Activated naive CD8-positive, alpha-beta T cell treated with anti-CD3 and anti-CD28 coated beads for 36 hours (primary cell): ENCODE measurements around the gene SHANK2. TPM values are rescaled to one million over a fixed set of nuclear protein-coding genes. Genes with fewer than 3 reads are reported as not detected.

ENCODE experiments used
- DNase-seq: peaks from one replicate; pipeline ENCODE4 v3.0.0; 2021
- H3K27ac Mint-ChIP-seq: one replicate; pipeline ENCODE4 v1.8.0; 2022; ENCODE audit warnings: mild to moderate bottlenecking, moderate library complexity, mixed read lengths
- H3K27me3 Mint-ChIP-seq: one replicate; pipeline ENCODE4 v1.8.0; 2022; ENCODE audit warnings: mild to moderate bottlenecking, mixed read lengths
- H3K36me3 Mint-ChIP-seq: one replicate; pipeline ENCODE4 v1.8.0; 2021; ENCODE audit warnings: mild to moderate bottlenecking, mixed read lengths
- H3K4me1 Mint-ChIP-seq: one replicate; pipeline ENCODE4 v1.8.0; 2021; ENCODE audit warnings: mixed read lengths
- H3K4me3 Mint-ChIP-seq: one replicate; pipeline ENCODE4 v1.8.0; 2022; ENCODE audit warnings: mild to moderate bottlenecking, moderate library complexity, mixed read lengths
- H3K9me3 Mint-ChIP-seq: one replicate; pipeline ENCODE4 v1.8.0; 2022; ENCODE audit warnings: mixed read lengths
- total RNA-seq, 2 experiments: library from RNA; stranded (reverse); gene quantifications; one replicate each; pipeline ENCODE4 v1.2.3, GENCODE V29; 2021

The SHANK2 gene
- total RNA-seq, 2 experiments from 2014 or later = not detected

DNA sequence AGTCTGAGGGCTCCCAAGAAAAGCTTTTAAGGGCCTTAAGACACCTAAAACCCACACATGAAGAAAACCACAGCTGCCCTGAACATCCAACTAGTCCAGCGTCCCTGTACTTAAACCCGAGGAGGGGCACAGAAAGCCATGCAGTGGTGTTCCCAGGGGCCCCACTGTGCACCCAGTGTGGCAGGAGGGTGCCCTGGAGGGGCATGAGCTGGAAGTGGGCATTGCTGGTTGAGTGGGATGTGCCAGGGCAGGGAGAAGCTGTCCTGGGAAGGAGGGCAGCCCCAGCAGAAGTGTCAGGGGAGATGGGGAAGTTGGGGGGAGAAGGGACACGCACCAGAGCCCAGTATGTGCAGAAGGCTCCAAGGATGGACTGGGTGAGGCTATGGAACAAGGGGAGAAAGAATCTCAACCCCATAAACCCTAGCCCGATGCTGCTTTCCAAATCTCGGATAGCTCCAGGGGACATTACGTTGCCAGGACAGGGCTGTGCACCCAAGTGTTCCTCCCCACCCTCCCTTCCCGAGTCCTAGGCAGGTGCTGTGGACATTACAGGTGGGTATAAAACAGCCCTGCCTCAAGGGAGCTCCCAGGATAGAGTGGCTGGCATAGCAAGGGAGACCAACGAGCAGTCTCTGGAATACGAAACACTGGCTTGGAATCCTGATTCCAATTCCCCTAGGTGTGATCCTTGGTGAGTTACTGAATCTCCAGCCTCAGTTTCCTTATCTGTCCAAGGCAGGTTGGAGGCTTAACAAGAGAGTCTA, 44.2 kb downstream of the SHANK2 start:
- H3K36me3 Mint-ChIP-seq = no peaks in the 10 kb centered on the region
- H3K9me3 Mint-ChIP-seq = no peaks in the 10 kb centered on the region
- DNase-seq = no peak
- no peak overlapping the region for H3K27ac Mint-ChIP-seq
- H3K4me3 Mint-ChIP-seq = no peak overlapping the region
- no peaks in the 10 kb centered on the region for H3K4me1 Mint-ChIP-seq
- peaks cover 3% of the 10 kb centered on the region for H3K27me3 Mint-ChIP-seq

DNA sequence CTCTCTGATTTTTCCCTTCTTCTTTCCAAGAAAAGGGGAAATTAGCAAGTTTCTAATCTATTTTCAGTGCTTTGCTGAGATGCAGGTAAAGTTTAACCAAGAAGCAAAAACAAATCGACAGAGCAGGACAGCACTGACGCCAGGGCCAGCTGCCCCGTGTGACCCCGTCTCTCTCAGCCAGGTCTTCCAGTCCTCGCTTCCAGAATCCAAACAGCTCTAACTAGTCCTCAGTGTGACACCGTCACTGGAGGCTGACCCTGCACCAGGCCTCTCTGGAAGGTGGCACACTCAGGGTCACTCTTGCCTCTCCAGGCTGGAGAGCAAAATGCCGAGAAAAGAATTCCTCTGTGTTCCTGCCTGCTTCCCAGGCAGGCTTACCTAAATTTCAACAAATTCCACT, 44.8 kb downstream of the SHANK2 start:
- H3K27ac Mint-ChIP-seq = no peak overlapping the region
- H3K36me3 Mint-ChIP-seq = no peaks in the 10 kb centered on the region
- peaks cover 2% of the 10 kb centered on the region for H3K27me3 Mint-ChIP-seq
- H3K4me3 Mint-ChIP-seq = no peak overlapping the region
- H3K4me1 Mint-ChIP-seq = no peaks in the 10 kb centered on the region
- H3K9me3 Mint-ChIP-seq = no peaks in the 10 kb centered on the region
- DNase-seq = no peak

DNA sequence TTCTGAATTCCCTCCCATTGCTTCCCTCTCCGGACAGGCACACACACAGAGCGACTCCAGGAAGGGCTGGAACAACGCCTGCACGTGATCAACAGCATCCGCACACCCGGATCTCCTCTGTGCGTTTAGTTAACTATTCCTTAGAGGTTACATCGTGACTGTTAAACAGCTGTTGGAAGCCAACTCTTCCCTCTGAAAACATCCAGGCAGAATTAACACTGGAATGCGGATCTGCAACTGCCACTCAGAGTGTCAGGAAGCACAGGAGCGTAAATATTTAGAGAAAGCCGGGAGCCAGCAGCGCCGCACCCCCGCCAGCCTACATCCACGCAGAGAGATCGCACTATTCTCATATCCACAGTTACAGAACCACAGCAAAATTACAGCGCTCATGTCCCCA, 46.2 kb downstream of the SHANK2 start:
- Mint-ChIP-seq H3K9me3 (no peaks in the 10 kb centered on the region), H3K36me3 (no peaks in the 10 kb centered on the region), H3K4me3 (no peak overlapping the region), H3K4me1 (no peaks in the 10 kb centered on the region), H3K27ac (no peak overlapping the region), H3K27me3 (peaks cover 3% of the 10 kb centered on the region)
- no peak for DNase-seq

DNA sequence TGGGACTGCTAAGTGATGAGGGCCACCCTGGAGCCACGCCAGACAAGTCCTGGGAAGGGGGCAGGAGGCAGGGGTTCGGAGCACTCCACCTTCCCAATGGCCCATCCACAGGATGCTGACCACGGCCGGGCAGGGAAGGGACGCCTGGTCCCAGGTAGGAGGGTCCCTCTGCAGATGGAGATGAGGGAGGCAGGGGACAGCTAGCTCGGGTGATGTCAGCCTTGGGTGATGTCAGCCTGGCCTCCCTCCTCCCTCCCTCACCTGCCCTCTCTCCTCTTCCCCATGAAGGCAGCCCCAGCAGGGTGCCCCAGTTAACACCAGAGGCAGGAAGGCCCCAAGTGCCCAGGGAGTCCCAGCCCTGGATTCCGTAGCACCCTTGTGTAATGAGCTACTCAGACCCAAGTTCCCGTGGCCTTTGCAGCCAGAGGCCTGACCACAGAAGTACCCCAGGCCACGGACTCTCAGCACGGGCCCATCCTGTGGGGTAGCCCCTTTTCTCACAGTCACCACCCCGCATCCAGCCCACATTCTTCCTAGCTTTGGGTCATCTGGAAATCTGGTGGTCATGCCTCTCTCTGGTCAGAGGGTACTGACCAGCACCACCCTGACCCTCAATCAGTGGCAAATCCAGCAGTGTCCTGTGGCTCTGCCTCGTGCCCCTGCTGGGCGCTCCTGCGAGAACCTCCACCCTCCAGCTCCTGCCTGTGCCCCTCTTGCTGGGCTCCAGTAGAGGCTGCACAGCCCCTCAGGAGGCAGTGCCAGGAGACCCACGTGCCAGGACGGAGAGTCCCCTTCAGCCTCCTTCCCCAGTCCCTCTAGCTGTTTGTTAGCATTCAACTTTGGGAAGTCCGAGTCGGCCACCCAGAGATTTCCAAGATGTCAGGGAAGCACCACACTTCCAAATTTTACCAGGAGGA, 47.4 kb downstream of the SHANK2 start:
- Mint-ChIP-seq H3K27ac (no peak overlapping the region), H3K27me3 (peaks cover 3% of the 10 kb centered on the region), H3K36me3 (no peaks in the 10 kb centered on the region), H3K4me3 (no peak overlapping the region), H3K4me1 (no peaks in the 10 kb centered on the region), H3K9me3 (no peaks in the 10 kb centered on the region)
- DNase-seq = no peak

DNA sequence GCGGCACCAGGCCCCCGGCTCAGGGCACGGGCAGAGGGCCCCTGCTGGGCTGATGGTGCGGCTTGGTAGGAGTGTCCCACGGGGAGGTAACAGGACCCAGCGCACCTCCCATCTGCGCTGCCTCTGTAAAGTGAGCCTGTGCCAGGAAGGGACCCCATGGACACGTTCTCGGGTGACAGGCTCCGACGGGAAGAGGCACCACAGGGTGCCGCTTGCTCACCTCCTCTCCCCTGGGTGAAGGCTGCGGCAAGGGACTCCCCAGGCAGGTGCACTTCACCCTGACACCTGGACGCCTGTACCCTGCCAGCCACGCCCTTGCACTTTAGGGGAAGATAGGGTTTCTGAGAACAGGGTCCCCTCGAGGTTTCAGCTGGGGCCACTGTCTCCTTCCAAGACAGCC, 48.1 kb downstream of the SHANK2 start:
- peaks cover 3% of the 10 kb centered on the region for H3K27me3 Mint-ChIP-seq
- no peak overlapping the region for H3K4me3 Mint-ChIP-seq
- no peaks in the 10 kb centered on the region for H3K36me3 Mint-ChIP-seq
- H3K9me3 Mint-ChIP-seq = no peaks in the 10 kb centered on the region
- no peak for DNase-seq
- H3K27ac Mint-ChIP-seq = no peak overlapping the region
- H3K4me1 Mint-ChIP-seq = no peaks in the 10 kb centered on the region

DNA sequence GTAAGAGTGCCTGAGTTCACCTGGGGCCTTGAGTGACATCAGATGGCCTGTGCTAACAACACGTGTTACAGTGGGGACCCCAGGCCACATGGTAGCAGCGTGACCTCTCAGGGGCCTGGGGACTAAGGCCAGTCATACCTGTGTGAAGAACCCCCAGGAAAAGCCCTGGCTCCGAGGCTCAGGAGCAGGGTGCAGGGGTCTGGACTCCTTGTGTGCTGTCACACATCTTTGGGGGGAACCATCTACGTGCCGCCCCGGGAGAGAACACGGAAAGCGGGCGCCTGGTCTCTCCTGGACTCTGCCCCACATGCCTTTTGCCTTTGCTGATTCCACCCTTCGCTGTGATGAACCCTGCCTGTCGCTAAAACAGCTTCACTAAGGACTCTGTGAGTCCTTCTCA, 48.7 kb downstream of the SHANK2 start:
- peaks cover 3% of the 10 kb centered on the region for H3K27me3 Mint-ChIP-seq
- H3K4me1 Mint-ChIP-seq = no peaks in the 10 kb centered on the region
- no peaks in the 10 kb centered on the region for H3K9me3 Mint-ChIP-seq
- no peak overlapping the region for H3K4me3 Mint-ChIP-seq
- no peak overlapping the region for H3K27ac Mint-ChIP-seq
- no peaks in the 10 kb centered on the region for H3K36me3 Mint-ChIP-seq
- DNase-seq = no peak

DNA sequence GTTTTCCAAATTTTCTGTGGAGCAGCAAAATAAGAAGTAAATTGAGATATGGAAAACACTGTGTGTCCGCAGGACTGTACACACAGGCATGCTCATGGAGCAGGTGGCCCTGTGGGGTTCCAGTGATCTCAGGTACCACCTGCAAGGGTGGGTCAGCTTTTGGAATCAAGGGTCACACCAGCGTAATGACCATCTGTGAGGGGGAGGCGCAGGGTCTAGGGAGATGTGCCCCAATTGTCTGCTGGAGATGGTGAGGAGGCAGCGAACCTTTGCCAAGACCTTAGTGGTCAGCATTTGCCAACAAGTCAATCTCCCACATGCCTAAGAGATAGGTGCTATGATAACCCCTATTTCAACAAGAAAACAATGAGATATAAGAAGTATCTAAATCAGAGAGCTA, 49.4 kb downstream of the SHANK2 start:
- no peaks in the 10 kb centered on the region for H3K4me1 Mint-ChIP-seq
- DNase-seq = no peak
- no peak overlapping the region for H3K4me3 Mint-ChIP-seq
- H3K27ac Mint-ChIP-seq = no peak overlapping the region
- peaks cover 3% of the 10 kb centered on the region for H3K27me3 Mint-ChIP-seq
- no peaks in the 10 kb centered on the region for H3K9me3 Mint-ChIP-seq
- H3K36me3 Mint-ChIP-seq = no peaks in the 10 kb centered on the region

DNA sequence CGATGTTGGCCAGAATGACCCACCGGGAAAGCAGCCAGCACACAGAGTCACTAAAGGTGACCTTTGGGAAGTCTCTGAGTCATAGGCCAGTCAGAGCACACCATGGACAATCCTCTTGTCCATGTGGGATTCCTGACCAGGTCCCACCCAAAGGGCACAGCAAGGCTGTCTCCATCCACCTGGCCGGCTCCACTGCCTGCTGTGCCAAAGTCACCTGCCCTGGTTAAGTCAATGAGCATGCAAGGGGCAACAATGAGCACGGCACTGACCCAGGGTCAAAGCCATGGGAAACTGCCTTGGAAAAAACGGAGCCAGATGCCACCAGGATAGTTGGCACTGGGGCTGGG, 49.8 kb downstream of the SHANK2 start:
- no peaks in the 10 kb centered on the region for H3K9me3 Mint-ChIP-seq
- H3K4me1 Mint-ChIP-seq = no peaks in the 10 kb centered on the region
- H3K27ac Mint-ChIP-seq = no peak overlapping the region
- H3K4me3 Mint-ChIP-seq = no peak overlapping the region
- DNase-seq = no peak
- no peaks in the 10 kb centered on the region for H3K36me3 Mint-ChIP-seq
- peaks cover 3% of the 10 kb centered on the region for H3K27me3 Mint-ChIP-seq

Other genes with a start within 250 kb of the SHANK2 start
- gene DHCR7, start 195.8 kb upstream of the SHANK2 start, total RNA-seq = 10 to 100 TPM; 77.2 to 87.3 TPM
- gene NADSYN1, start 200.6 kb upstream of the SHANK2 start, total RNA-seq = 10 to 100 TPM; 59.9 to 66.8 TPM